GM21786 (cell line): ENCODE results near the gene LBX1.
"Not testable (repeated sequence)": the region's sequence is repeated elsewhere in the genome, so short reads cannot be mapped to it uniquely, and the experiment has no call there.

Experiments
- ATAC-seq: cut with Tn5 transposase; IDR thresholded peaks from one replicate; pipeline ENCODE4 v1.9.1; 2021; ENCODE audit not compliant: unreplicated experiment

LBX1 gene

DNA sequence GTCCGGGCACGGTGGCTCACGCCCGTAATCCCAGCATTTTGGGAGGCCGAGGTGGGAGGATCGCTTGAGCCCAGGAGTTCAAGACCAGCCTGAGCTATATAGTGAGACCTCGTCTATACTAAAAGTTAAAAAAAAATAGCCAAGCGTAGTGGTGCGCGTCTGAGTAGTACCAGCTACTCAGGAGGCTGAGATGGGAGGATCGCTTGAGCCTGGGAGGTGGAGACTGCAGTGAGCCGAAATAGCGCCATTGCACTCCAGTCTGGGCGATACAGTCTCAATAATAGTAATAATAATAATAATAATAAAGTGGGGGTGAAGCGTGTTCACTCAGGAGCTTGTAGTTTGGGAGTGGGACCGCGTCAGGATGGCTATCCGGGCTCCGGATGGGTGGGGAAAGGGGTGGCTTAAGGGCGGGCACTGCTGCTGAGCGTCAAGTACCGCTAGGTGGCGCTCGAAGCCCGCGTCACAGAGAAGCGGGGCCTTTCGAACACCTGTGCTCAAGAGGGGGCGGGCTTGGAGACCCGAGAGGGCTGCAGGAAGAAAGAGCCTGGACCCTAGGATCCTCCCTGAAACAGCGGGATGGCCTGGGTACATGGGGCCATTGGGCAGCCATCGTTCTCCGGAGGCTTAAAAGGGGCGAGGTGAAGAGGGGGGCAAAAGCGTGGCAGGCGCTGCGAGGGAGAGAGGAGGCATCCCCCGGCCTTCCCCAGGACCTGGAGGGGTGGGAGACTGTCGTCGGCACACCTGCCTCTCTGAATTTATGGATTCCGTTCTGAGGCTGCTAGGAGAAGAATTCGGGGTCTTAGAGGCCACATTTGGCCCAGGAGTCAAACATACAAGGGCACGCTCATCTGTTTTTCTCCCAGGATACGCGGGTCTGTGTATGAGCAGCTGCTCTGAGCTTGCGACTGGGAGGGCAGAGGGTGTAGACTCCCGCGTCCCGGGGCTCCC is 14.5 kb downstream of the LBX1 start:
- ATAC-seq = no peak

DNA sequence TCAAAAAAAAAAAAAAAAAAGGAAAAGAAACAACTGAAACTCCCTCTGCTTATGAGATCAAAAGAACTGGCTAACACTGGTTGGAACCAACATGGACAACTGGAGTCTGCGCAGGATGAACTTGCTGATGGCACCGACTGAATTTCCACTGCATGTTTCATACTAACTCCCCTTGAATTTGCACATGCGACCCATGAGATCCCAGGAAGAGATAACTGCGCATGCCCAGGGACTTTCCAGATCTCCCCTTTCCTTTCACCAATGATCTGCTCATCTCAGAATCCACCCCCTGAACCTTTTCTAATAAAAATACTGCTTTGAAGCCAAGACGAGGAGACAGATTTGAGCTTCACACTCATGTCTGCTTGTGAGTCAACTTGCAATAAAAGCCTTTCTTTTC is 20.7 kb downstream of the LBX1 start:
- ATAC-seq = no peak

DNA sequence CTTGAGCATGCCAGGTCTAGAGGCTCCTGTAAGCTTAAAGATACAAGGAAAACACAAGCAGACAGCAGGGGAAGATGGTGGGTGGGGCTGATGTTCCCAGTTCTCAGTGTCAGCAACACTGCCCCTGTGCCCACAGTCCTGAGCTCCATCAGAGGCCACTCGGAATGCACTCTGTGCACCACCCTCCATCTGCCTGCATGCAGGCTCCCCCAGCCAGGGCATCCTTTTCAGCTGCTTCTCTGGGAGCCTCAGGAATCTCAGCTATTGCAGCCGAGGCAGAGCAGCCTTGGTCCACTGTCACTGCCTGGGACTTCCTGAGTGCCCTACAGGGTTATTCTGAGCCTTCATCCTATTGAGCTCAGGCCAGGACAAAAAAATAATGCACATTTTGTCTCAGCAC is 22.2 kb downstream of the LBX1 start:
- no peak for ATAC-seq

DNA sequence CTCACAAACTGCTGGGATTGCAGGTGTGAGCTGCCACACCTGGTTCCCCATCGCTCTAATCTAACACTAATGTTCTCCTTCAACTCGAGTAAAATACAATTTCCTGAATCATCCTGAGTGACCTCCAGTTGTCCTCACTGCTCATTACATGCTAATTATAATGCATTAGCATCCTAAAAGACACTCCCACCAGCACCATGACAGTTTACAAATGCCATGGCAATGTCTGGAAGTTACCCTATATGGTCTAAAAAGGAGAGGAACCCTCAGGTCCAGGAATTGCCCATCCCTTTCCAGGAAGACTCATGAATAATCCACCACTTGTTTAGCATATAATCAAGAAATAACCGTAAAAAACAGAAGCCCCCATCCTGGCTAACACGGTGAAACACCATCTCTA is 26.6 kb downstream of the LBX1 start:
- ATAC-seq = not testable (repeated sequence)

DNA sequence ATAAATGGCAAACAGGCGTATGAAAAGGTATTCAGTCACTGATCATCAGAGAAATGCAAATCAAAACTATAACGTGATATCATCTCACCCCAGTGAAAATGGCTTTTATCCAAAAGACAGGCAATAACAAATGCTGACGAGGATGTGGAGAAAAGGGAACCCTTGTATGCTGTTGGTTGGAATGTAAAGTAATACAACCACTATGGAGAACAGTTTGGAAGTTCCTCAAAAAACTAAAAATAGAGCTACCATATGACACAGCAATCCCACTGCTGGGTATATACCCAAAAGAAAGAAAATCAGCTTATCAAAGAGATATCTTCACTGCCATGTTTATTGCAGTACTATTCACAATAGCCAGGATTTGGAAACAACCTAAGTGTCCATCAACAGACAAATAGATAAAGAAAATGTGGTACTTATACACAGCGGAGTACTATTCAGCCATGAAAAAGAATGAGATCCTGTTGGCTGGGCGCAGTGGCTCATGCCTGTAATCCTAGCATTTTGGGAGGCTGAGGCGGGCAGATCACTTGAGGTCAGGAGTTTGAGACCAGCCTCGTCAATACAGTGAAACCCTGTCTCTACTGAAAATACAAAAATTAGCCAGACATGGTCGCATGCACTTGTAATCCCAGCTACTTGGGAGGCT is 30.8 kb downstream of the LBX1 start:
- ATAC-seq = not testable (repeated sequence)

DNA sequence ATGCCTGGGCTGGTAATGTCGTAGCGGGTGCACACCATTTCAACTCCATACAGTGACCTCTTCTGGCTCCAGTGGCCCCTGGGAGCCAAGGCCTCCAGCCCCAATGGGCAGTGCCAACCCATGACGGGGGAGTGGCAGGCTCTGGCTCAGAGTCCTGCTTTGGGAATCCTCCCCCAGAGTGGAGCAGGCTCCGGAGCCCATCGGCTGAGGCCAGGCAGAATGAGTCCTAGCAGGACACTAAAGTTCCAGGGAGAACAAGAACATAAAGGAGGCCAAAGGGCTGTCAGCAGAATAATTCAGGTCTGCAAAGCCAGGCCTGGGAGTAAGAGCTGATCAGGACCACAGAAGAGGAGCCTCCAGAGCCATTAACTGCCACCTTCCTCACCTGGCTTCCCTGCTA is 33.3 kb downstream of the LBX1 start:
- ATAC-seq = no peak

DNA sequence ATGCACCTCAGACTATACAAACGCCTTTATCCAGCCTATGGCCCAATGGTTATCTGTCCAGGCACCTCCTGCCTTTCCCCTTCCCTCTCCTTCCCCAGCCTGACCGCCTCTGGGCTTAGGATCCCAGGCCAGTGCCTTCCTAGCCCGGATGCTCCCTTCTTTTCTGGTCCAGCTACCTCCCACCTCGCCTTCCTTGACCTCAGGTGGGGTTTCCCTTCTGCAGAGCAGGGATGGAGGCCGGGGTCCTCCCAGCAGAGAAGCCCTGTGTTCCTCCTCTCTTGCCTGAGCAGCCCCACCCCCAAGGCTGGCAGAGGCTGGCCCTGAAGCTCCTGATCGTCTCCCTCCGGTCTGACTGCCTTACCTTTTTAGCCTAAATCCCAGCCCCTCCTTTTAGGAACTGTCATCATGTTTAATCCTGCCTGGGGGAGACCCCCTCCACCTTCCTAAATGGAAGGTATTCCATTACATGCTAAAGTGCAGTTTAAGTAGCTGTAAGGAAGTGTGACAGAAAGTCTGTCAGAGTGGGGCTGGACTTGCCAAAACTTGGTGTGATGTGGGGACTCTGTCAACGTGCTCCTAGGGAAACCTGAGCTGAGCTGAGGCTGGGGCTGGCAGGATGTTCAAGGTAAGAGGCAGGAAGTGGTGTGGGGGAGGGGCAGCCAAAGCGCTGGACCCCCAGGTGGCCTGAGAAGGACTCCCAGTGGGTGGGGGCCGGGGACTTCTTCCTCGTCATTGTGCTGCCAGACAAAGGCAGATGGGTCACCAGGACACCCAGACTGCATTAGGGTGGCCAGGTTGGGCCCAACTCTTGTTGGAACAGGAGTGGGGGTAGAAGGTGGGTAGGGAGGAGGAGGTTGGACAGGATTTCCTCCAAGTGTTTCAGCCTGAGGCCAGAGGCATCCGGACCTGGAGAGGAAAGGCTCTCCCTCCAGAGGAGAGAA is 39.5 kb downstream of the LBX1 start:
- ATAC-seq = no peak

DNA sequence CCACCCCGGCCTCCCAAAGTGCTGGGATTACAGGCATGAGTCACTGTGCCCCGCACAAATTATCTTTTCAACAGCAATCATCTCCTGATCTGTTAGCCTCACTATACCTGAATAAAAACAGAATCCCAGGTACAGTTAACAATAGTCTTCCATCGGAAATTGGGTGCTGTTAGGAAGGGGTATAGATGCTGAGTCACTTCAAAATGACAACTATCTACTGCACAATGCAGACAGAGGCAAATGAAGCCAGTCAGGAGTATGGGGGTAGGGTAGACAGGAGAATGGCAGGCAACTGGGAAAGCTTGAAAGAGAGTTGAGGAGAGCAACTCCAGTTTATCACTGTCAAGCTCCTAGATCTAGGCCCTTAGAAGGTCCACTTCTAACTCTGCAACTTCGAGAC is 40.3 kb downstream of the LBX1 start:
- ATAC-seq = no peak

DNA sequence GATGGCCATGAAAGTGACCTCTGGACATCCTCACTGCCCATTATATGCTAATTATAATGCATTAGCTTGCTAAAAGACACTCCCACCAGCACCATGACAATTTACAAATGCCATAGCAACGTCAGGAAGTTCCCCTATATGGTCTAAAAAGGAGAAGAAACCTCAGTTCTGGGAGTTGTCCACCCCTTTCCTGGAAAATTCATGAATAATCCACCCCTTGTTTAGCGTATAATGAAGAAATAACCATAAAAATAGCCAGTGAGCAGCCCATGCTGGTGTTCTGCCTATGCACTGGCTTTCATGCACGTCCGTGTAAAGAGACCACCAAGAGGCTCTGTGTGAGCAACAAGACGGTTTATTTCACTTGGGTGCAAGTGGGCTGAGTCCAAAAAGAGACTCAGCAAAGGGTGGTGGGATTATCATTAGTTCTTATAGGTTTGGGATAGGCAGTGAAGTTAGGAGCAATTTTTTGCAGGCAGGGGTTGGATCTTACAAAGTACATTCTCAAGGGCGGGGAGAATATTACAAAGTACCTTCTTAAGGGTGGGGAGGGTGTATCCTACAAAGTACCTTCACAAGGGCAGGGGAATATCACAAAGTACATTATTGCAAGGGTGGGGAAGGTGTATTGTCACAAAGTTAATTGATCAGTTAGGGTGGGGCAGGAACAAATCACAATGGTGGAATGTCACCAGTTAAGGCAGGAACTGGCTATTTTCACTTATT is 45.6 kb downstream of the LBX1 start:
- ATAC-seq = no peak

DNA sequence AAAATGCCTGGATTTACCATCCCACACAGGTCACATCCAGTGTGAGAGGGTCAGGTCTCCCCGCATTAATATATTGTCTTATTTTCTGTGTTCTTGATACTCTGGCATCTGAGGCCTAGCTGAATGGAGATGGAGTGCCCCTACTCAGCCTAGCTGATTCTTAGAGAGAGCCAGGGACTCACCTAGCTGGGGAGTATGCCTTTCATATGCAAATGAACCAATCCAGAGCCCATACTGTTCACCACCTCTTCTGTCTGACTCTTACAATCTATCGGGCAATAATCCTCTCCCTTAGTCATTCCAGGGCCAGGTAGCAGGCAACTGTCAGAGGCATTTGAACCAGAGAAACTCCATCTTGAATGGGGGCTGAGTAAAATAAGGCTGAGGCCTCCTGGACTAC is 46.3 kb downstream of the LBX1 start:
- no peak for ATAC-seq
